ENCODE measurements around the gene PPP1R1B. TPM values are rescaled to one million over a fixed set of nuclear protein-coding genes. Genes with fewer than 3 reads are reported as not detected.

PPP1R1B gene
- total and polyA plus RNA-seq, 2 of the 4 experiments (the other 2 are of a cell fraction): not detected

DNA sequence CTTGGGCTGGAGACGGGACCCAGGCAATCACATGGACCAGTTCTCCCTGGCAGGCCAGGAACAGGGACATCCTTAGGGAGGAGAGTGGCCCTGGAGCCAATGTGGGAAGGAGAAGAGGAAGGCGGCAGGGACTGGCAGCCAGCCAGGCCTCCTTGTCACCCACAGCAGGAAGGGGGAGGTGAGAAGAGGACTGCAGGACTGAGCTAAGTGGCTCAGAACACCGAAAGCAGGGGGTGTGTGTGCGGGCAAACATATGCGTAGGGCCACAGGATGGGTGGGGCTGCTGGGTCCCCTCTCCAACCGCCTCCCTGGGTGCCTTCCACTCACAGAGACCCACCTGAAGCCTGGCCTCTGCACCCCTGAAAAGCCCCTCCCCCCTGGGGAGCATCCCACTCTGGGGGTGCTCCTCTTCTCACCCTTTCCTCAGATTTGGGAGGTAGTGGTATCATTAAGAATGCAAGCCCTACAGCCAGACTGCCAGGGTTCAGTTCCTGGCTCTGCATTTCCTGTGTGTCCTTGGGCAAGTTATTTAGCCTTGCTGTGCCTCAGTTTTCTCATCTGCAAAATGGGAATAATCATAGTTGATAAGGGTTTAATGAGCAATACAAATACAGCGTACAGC, 49.6 kb downstream of the PPP1R1B start:
- Histone ChIP-seq H3K23ac (ENCODE audit: low read depth, low read length) (no peak overlapping the region), H2AK5ac (ENCODE audit: low read depth, low read length) (no peak overlapping the region), H3K27me3 (ENCODE audit: control insufficient read depth, insufficient read depth, low read length) (peaks cover 9% of the 10 kb centered on the region; the same call in 1 of the 2 replicates), H2BK5ac (ENCODE audit: low read depth, low read length, poor library complexity, severe bottlenecking) (no peak overlapping the region), H3K4me1 (ENCODE audit: control insufficient read depth, insufficient read depth, low read length) (peaks cover 7% of the 10 kb centered on the region), H3K18ac (ENCODE audit: low read depth, low read length) (no peak overlapping the region), H3K79me1 (ENCODE audit: low read depth in 1 of 2, low read length in 2 of 2) (no peaks in the 10 kb centered on the region), H3K4ac (ENCODE audit: low read depth, low read length) (no peak overlapping the region), H2BK15ac (ENCODE audit: low read depth, low read length) (no peak overlapping the region), H3K56ac (ENCODE audit: extremely low read depth, insufficient read depth, low read length) (no peak overlapping the region), H2AFZ (replicated peaks; ENCODE audit: low read length, poor library complexity) (no peak overlapping the region), H2AK9ac (replicated peaks; ENCODE audit: low read depth, low read length, poor library complexity) (no peak overlapping the region), H3K14ac (replicated peaks; ENCODE audit: low read depth, low read length) (no peak overlapping the region), H3K4me3 (ENCODE audit: insufficient read depth, low read depth, low read length) (no peak overlapping the region), H4K5ac (ENCODE audit: low read depth, low read length) (no peak overlapping the region), H2BK20ac (ENCODE audit: low read depth, low read length) (no peak overlapping the region), H3K27ac (ENCODE audit: insufficient read depth, low read length) (no peak overlapping the region), H4K91ac (ENCODE audit: insufficient read depth, low read depth, low read length) (no peak overlapping the region), H3K9me3 (ENCODE audit: control insufficient read depth, insufficient read depth, low read length) (no peaks in the 10 kb centered on the region), H3K36me3 (ENCODE audit: control insufficient read depth, insufficient read depth, low read length) (peaks cover 5% of the 10 kb centered on the region; the same call in 1 of the 2 replicates), H3K4me2 (ENCODE audit: low read depth, low read length) (no peak overlapping the region), H3K9ac (ENCODE audit: low read depth, low read length) (no peak overlapping the region), H4K8ac (ENCODE audit: low read depth in 2 of 2, low read length in 2 of 2) (no peak overlapping the region), H3K9me1 (ENCODE audit: insufficient read depth, low read length) (peaks cover 7% of the 10 kb centered on the region; the same call in 1 of the 2 replicates), H4K20me1 (ENCODE audit: insufficient read depth, low read length) (no peaks in the 10 kb centered on the region), H2BK120ac (ENCODE audit: low read depth, low read length) (no peak overlapping the region)
- ChIA-PET CTCF (no interaction called here), POLR2A (ENCODE audit: unreplicated experiment) (no interaction called here)
- dilution Hi-C loops (cut with HindIII; ENCODE audit: low sequenced_read_pairs, unreplicated experiment) (no loop called here), in situ Hi-C loops (cut with MboI; ENCODE audit: low sequenced_read_pairs) (no loop called here), intact Hi-C loops (cut with micrococcal nuclease) (no loop called here)
- no TSS peak for BruUV-seq (replicated peaks)
- no peak for DNase-seq
- 100% methylated on average over 1 of the region's 7 CpGs; no CpG with 5 or more reads in 1 of the 2 experiments for WGBS, 2 experiments (ENCODE audit: extremely low coverage in 2 of 2, insufficient read length in 1 of 2)
- no peak for TF ChIP-seq MXI1 (IDR thresholded peaks at IDR 0.05; ENCODE audit: borderline replicate concordance, low read depth, low read length)
- TF ChIP-seq RAD21 (IDR thresholded peaks at IDR 0.05; ENCODE audit: low read length): no peak
- no peak for TF ChIP-seq RFX5 (IDR thresholded peaks at IDR 0.05; ENCODE audit: low read depth, low read length)
- no peak for TF ChIP-seq RCOR1 (IDR thresholded peaks at IDR 0.05; ENCODE audit: insufficient replicate concordance, low read length)
- ATAC-seq (ENCODE audit: low read depth): no peak
